Hematopoietic multipotent progenitor cell treated with erythropoietin and hydrocortisone succinate and interleukin-3 and kit ligand, for 8 days (in vitro differentiated cells): Measurements from ENCODE around the gene CDX1.
A peak's percentile ranks its signal among the peaks of the same experiment; 100 is the strongest.

ENCODE experiments used
- DNase-seq: peaks from one replicate; pipeline ENCODE4 v3.0.0-alpha.2; 2015

Gene CDX1

DNA sequence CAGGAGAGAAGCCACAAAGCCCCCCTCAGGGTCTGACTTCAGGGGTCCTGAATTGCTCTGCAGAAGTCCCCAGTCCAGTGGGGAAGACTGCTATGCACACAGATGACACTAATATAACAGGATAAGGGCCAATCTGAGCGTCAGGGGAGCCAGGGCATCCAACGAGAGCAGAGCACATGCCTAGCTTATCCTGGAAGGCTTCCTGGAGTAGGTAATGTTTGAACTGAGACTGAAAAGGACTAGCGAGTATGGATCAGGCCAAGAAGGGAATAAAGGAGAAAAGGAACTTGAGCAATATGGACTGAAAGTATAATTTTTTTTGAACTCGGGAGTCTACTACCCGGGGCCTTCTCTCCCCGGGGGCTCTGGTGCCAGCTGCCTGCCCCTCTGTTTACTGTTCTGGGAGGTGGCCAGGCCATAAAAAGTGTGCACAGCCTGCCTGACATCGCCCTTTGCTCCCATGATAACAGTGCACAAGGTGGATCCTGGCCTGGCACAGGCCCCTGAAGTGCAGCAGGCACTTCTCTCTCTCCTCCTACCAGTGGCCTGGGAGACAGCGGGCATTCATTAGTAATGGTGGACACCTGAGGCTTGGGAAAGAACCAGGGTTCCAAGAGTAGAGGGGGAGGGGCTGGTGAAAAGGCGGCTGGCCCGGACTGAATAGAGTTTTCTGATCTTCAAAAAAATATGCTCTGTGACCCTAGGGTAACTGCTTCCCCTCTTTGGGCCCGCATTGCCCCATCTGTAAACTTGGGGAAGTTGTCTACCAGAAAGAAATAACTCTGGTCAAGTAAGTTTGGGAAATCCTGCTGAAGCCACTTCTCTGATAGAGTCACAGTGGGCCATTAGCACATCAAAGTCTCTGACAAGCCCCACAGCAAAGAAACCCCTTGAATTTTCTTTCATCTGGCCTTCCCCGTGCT lies 18.7 kb downstream of the CDX1 start:
- no peak for DNase-seq

- no peak for DNase-seq
These were observed 19.6 kb downstream of the CDX1 start for GRCh38 chr5:150186137-150186536.

DNA sequence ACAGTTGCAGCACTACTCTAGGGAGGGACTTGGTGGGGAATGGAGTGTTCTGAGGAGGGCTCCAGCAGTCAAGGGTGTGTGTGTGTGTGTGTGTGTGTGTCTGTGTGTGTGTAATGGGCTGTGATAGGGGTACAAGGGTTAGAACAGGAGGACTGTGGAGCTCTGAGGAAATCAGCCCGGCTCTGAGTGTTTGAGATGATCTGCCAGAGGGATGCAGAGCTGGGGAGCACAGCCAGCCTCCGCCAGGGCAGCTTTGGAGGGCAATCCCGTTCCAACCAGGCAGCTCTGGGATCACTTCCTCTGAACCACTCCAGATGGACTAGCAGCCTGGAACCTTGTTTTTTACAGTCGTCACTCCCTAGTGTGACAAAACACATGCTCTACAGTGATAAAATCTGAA lies 20.3 kb downstream of the CDX1 start:
- DNase-seq, result no peak

GRCh38 chr5:150188146-150188842 lies 21.7 kb downstream of the CDX1 start:
- no peak for DNase-seq

DNA sequence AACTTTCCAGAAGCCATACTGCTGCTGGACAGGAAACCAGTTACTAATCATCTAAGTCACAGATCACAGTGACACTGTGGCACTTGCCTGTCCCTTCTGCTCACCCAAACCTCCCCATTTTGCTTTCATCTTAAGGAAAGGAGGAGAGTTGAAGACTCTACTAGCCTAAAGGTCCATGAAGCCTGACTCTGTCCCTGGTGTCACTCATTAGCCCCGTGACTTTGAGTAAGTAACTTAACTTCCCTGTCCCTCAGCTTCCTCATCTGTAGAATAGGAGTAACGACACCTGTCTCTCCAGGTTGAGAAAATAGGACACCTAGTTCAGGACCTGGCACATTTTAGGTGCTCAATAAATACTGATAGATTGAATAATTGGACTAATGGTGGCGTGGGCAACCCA lies 22.7 kb downstream of the CDX1 start:
- DNase-seq, result no peak

DNA sequence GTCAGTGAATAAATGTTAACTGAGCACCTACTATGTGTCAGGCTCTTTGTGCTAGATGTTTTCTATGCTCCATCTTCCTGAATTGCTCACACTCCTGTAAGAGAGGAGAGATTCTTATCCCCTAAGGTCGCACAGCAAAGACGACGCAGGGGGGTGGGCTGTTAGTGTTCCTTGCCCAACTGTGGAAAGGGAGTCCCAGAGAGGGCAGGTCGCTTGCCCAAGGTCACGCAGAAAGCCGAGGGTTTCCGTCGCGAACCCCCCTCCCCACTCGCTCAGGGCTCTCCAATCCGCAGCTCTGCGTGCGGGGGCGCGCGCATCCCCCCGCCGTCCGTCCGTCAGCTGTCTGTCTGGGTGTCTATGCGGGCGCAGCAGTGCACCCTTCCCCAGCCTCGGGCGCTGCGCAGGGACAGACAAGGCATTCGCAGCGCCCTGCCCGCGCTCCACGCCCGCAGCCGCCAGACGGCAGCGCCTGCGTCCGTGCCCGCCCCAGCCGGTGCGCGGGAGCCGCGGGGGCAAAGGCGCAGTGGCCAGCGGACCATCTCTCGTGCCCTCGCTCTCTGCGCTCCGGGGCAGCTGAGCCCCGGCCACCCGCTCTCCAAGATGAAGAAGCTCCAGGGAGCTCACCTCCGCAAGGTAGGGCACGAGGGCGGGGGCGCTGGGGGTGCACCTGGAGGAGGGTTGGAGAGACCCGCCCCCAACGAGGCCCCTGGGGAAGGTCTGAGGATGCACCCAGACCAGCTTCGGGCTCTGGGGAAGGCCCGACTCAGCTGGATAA lies 23.3 kb downstream of the CDX1 start, which contains the start of gene SLC6A7:
Gene SLC6A7 (plus strand): TSS at position 335 of the 775 bp plus-strand sequence. CDS start 266 bp downstream, at position 601.
- no peak for DNase-seq

DNA sequence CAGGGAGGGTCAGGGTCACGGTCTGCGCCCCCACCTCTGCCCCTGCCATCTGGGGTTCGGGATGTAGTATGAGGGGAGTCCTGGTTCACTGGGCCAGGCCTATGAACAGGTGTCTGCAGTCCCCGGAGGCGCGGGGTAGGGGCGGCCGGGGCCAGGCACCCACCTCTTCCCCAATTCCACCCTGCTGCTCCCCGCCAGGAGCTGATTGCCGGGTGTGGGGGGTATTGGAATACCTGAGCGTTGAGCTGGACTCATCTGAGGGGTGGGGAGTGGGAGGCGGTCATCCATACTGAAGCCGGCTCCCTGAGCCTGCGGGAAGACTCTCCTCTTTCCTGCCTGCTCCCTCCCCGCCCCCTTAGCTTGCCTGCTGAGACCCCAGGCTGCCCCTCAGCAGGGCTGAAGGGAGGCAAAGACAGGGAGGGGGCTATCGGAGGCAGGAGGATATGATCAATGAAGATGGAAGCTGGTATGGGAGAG lies 24.0 kb downstream of the CDX1 start:
- DNase-seq, result no peak

GRCh38 chr5:150190987-150191386 lies 24.4 kb downstream of the CDX1 start:
- no peak for DNase-seq

- DNase-seq, result no peak
These were observed 25.9 kb downstream of the CDX1 start for GRCh38 chr5:150192462-150192861.

DNA sequence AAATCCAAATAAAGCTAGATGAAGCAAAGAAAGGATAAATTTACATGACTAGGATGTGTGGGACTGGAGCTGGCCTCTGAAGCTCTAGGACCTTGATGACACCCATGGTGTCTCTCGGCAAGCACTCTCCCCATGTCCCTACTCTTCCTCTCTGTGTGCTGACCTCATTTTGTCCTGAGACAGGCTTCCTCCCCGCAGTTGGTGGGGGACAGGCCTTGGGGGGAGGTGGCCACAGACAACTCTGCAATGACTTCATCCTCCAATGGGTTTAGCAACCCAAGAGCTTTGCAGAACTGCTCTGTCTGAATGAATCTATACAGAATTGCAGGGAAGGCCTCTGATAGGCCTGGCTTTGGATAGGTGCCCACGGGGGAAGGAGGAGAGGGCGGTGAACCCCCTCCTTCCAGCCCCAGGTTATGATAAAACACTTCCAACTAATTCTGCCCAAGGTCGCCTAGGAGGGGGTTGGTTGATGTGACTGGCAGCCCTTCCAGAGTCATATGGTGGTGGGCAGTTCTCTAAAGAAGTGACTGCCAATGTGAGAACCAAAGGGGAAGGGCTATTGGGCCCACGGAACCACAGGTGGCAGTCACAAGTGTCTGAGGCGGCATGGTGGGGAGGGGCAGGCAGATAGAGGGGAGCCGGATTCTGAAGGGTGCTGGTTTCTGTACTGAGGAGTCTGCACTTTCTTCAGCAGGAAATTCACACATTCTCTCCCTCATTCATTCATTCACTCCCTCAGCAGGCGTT lies 29.3 kb downstream of the CDX1 start:
- no peak for DNase-seq

DNA sequence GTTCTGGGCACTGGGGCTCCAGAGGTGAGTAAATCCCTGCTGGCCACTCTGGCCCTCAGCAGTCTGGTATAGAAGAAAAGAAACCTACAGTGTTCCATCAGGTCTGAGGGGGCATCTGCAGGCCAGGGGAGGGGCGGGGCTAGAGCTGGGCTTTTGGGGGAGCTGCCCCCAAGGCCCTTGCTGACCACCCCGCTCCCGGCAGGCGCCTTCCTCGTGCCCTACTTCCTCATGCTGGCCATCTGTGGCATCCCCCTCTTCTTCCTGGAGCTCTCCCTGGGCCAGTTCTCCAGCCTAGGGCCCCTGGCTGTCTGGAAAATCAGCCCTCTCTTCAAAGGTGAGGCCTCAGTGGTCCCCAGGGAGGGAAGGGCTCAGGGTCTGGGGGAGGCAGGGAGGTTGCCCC lies 29.9 kb downstream of the CDX1 start:
- DNase-seq, result no peak

GRCh38 chr5:150196986-150197385 lies 30.4 kb downstream of the CDX1 start:
- DNase-seq, result no peak

DNA sequence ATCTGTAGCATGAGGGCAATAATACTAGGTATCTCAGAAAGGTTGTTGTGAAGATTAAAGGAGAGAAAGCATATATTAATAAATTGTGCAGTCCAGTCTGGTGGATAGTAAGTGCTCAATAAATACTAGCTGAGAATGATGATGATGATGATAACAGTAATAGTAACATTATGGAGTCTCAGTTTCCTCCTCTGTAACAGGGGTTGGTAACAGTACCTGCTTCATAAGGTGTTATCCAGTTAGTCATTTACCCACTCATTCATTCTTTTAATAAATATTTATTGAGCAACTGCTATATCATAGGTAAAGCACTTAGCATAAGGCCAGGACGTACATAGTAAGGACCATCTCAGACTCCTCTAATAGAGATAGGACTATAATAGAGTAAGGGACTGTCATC lies 30.9 kb downstream of the CDX1 start:
- DNase-seq, result no peak

GRCh38 chr5:150202501-150202900 lies 35.9 kb downstream of the CDX1 start:
- DNase-seq, result no peak

GRCh38 chr5:150203832-150204589 lies 37.4 kb downstream of the CDX1 start:
- peak; percentile 11 for DNase-seq

DNA sequence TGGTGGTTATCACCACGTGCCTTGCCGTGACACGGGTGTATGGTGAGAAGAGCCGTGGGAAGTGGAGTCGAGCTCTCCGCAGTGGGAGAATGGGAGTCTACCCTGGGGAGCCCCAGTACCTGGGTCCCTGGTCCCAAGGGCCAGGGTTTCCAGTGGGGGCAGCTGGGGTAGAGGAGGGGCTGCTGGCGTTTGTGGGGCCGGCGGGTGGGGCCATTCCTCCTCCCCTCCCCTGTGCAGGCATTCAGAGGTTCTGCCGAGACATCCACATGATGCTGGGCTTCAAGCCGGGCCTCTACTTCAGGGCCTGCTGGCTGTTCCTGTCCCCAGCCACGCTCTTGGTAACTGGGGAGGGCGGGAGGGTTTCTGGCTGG lies 38.0 kb downstream of the CDX1 start:
- DNase-seq, result no peak

DNA sequence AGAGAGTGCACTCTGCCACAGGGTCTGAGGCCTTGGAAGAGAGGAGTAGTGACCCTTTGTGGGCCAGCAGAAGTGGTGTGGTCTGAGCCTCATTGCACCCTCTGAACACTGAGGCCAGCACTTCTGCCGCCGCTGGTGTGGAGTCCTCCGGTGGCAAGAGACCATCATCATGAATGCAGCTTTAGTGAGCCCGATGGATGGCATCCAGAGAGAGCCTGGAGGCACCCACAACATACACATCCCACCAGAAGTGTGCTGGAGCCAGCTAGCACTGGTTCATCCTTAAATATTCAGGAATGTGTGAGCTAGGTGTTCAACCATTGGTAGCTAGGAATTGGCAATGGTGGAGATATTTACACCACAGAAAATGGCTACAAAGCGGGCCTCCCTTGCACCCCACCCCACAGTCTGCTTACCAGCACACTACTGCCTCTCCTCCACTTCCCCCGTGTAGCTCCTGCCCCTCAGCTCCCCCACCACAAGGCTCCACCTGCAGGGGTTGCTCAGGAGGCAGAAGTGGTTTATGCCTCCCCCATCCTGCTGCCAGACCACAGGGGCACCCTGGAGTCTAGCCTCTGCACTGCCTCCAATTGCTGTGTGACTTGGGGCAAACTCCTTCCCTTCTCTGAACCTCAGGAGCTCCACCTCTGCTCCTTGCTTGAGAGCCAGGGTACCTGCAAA lies 39.7 kb downstream of the CDX1 start:
- DNase-seq, result no peak

DNA sequence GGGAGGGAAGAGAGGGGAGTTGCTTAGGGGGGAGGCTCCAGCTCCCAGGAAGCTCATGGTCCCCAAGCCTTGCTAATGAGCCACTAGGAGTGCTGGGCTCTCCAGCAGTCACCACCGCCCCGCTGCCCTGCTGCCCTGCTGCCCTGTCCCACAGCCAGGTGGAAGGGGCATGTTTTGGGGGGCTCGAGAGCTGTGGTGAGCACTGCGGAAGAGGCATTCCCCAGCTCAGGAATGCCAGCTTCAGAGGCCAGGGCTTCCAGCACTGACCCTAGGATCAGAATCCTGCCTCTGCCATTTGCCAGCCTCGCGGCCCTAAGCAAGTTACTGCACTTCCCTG lies 40.2 kb downstream of the CDX1 start:
- DNase-seq, result no peak

- DNase-seq, result no peak
These were observed 41.9 kb downstream of the CDX1 start for GRCh38 chr5:150208187-150209098.

- no peak for DNase-seq
These were observed 42.6 kb downstream of the CDX1 start for GRCh38 chr5:150209099-150209635.
